T47D (cell line): Measurements from ENCODE around the gene GRK4.
A peak's percentile ranks its signal among the peaks of the same experiment; 100 is the strongest.
"Not testable (repeated sequence)": the region's sequence is repeated elsewhere in the genome, so short reads cannot be mapped to it uniquely, and the experiment has no call there.

Source experiments
- DNase-seq, 2 experiments: peaks; one replicate each; pipeline versions ENCODE4 v3.0.0 to v3.0.0-alpha.2; 2011 to 2012; ENCODE audit warnings: low read depth in 1 of 2, low spot score in 1 of 2
- JUND ChIP-seq: IDR thresholded peaks from 2 replicates; pipeline ENCODE4 v1.6.1; 2012; ENCODE audit warnings: low read depth
- in situ Hi-C: cut with HindIII; loops from 2 replicates; pipeline ENCODE4 v1.10.0; 2016; ENCODE audit warnings: low sequenced_read_pairs, low pct_unique_long_range_greater_than_20kb

The GRK4 gene

DNA sequence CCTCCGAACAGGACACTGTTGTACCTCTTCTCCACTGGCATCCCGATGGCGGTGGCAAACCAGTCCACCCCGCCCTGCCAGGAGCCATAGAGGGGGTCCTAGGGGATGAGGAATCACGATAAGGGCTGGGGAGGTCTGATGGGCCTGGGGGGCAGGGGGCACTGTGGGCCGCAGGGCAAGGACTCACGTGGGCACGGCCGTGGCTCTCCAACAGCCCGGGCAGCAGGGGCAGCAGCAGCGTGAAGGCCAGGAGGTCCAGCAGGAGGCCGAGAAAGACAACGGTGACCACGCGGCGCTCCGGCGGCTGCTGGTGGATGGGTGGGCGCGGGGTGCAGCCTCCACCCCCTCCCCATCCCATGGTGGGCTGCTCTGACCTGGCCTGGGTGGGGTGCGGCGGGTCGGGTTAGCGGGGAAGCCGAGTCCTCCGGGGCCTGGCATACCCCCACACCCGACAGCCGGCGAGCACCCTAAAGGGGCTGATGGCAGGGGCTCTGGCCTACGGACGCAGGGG is 29.8 kb upstream of the GRK4 start:
- TF ChIP-seq JUND = no peak
- in situ Hi-C loops = no loop called here
- no peak for DNase-seq

DNA sequence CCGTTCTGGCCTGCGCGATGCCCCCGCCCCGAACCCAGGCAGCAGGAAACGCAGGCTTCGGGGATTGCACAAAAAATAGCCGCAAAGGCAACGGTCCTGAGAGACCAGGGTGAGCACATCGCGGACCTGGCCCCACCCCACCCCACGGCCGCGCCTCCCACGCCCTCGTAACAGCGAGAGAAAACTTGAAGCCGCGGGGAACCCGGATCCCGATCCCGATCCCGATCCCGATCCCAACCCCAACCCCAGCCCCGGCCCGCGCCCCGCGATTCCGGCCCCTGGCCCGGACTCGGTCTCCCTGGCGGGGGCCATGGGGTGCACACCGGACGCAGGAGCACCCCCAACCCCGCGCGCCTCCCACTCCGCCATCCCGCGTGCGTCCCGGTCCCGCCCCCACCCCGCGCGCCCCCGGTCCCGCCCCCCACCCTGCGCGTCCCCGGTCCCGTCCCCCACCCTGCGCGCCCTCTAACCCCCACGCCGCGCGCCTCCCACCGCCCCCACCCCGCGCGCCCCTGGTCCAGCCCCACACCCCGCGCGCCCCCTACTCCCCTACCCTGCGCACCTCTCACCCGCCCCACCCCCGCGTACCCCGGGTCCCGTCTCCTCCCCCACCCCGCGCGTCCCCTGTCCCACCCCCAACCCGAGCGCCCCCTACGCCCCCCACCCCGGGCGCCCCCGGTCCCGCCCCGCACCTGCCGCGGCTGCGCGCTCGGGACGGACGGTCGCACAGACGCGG is 29.1 kb upstream of the GRK4 start:
- DNase-seq = peak; percentile 51 to 60
- in situ Hi-C loops = no loop called here
- TF ChIP-seq JUND = no peak

DNA sequence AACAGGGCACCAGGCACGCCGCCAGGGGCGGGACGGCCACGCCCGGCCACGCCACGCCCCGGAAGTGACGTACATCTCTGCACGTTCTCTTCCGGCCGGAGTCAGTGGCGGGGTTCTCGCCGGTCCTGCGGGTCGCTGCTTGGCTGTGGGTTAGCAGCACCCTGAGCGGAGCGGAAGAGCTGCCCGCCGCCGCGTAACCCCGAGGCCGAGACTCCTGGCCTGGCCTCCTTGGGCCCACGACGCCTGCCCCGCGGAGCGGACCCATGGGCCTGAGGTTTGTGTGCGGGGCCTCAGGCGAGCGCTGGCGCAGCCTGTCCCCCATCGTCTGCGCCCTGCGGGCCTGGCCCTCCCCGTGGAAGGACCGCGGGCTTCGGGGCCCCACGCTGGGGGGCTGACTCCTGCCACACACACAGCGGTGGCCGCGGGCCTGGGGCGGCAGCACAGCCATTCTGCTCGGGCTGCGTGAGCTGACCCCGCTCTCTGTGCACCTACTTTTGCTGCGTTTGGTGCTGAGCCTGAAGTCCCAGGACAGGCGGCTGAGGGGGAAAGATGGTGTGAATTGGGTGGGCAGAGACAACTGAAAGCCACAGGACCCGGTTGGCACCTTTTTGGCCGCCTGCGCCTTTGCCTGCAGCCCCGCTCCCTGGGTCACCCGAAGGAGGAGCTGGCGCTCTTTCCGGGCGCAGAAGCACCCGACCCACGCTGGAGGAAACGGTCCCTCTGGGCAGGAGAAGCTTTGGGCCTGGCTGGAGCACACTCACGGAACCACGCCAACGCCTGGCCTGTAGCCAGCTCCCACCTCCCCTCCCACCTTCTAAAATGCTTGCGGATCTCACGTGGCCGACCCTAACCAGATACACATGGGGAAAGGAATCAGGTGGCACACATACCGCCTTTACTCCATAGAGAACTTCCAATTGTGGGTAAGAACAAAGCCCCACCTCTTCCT is 28.3 kb upstream of the GRK4 start:
- peak; percentile 89 to 93 for DNase-seq
- in situ Hi-C loops = no loop called here
- TF ChIP-seq JUND = no peak

DNA sequence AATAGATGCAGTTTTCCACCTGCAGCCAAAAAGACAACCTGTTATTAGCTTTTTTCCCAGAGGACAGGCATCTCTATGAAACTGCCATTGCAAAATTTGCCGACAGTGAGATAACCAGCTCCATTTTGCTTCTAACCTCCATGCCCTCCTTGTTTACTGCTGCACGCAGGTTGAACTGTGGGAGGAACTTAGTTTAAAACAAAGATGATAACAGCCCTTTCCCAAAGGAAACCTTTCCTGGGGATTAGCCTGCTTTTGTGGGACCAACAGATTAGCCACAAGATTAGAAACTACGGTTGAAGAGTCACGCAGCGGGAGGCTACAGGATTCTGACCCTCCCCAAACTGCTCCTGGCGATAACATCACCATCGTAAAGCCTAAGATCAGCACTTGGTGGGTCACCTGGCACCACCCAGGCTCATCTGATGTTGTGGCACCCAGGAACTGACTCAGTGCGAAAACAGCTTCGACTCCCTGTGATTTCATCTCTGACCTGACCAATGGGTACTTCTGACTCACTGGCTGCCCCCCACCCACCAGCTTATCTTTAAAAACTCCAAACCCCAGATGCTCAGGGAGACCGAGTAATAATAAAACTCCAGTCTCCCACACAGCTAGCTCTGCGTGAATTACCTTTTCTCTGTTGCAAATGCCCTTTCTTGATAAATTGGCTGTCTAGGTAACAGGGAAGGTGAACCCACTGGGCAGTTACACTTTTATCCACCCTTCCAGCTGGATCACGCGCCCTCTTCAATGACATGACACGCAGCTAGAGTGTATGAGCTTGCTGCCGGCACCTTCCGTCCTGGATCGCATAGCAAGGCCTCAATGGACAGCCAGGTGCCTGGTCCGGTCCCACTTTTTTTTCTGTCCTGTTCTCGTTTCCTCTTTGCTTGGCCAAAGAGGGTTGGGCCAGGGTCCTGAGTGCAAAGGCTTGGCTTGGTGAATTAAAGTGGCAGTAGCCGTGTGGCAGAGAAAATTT is 27.3 kb upstream of the GRK4 start:
- DNase-seq = no peak
- in situ Hi-C loops = no loop called here
- TF ChIP-seq JUND = no peak

DNA sequence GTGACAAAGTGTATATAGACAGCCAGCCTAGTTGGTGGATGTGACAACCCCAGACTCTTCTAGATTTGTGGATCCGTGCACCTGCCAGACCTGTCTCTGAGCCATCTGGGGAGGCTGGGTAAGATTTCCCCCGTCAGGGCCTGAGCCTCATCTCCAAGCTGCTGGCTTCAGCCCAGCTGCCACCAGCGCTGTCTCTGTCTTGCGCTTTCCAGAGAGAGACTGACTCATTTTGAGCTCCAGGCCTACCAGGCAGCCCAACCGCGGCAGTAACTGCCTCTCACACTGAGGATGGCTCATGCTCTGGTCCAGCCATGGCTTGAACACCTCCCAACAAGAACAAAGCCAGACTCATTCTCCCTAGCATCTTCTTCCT is 26.6 kb upstream of the GRK4 start:
- in situ Hi-C loops = no loop called here
- no peak for DNase-seq
- no peak for TF ChIP-seq JUND

DNA sequence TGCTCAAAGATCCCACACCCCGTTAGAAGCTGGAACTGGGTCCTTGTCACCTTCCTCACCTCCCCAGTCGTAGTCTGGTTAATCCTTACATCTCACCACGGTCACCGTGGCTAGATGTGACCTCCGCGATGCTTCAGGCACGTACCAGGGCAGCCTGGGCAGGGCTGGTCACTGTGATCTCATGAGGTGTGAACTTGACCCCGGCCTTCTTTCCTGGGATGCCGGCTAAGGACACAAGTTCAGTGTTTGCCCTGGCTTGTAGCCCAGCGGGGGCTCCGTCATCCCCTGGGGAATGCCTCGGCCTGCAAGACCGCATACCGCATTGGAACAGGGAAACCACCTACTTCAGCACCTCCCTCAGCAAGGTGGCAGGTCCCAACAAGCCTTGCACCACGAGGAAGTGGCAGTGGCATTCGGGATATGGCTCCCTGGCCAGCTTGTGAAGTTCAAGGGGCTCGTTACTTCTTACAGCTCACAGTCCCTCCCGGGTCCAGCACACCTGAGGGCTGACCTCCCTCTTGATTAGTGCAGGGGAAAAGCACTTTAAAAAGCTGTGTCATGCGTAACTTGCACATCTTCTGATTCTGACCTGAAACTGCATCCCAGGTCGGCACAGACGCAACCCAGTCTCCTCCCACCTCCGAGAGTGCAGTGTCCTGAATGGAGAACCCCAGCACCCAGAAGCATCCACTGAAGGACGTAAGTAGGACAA is 26.1 kb upstream of the GRK4 start:
- peak; percentile 38 to 85 for DNase-seq
- no peak for TF ChIP-seq JUND
- in situ Hi-C loops = no loop called here

DNA sequence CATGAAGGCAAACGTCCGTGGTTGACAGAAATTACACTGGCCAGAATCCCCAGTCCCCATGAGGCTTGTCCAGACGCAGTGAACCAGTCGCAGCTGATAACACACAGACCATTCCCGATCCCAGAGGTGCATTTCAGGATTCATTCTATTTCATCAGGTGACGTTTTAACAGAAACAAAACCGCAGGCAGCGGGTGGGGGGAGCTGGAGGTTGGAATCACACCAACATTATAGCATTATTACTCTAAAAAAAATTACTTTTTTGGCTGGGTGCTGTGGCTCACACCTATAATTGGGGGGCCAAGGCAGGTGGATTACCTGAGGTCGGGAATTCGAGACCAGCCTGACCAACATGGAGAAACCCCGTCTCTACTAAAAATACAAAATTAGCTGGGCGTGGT is 25.4 kb upstream of the GRK4 start:
- no peak for DNase-seq
- no peak for TF ChIP-seq JUND
- in situ Hi-C loops = no loop called here

DNA sequence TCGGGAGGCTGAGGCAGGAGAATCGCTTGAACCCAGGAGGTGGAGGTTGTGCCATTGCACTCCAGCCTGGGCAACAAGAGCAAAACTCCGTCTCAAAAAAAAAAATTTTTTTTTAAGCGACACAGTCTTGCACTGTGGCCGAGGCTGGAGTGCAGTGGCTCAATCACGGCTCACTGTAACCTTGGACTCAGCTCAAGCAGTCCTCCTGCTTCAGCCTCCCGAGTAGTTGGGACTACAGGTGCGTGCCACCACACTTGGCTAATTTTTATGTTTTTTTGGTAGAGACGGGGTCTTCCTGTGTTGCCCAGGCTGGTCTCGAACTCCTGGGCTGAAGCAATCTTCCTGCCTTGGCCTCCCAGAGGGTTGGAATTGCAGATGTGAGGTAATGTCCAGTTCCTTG is 25.0 kb upstream of the GRK4 start:
- in situ Hi-C loops, DNase-seq: not testable (repeated sequence)

DNA sequence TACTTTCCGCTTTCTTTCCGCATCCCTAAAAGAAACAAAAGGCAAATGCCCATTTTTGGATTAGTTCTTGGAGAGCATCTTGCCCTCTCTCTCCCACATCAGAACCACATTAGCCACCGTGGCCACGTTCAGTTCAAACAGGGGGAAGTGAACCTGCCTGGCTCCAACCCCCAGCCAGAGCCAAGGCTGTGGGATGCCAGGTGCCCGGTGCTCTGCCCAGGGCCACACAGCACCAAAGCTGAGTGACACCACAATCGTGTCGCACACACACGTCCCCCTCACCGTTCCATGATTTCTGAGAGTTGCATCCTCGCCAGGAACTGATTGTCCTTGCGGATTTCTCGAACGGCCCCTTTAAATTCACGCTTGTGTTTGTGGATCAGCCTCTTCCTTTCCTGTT is 24.5 kb upstream of the GRK4 start:
- in situ Hi-C loops = no loop called here
- no peak for DNase-seq
- no peak for TF ChIP-seq JUND

DNA sequence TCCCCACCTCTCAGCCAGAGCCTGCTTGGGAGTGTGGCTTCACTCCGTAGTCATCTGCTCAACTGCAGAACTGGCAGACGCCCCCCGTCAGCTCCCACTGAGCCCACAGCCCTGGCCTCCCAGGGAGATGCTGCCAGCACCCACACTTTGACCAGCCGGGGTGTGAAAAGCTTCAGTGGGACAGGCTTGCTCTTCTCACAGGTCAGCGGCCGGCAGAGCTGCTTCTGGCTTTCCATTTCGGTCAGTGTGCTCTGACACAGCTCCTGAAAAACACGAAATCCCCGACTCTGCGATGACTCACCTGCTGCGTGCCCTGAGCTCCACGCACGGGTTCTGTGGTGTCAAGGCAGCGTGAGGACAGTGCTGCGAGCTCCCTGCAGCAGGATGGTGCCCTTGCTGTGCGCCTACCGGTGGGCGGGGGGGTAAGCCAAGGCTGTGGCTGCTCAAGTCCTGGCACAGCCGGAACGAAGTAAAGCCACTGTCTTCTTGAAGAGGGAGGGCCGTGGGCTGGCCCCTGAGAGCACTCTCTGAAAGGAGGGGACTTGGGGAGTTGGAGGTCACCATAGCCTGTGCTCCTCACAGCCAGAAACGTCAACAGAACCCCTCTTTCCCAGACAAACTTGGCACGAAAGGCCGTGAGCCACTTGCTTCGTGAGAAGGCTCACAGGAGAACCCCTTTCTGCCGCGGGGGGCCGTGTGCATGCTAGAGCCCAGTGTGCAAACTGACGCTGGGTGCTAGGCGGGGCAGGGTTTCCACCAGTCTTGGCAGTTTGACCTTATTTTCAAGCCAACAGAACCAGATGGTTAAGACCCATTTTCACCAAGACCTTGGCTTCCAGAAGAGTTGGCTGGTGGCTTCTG is 23.8 kb upstream of the GRK4 start:
- in situ Hi-C loops = no loop called here
- DNase-seq = no peak
- TF ChIP-seq JUND = no peak
